Endodermal cell (in vitro differentiated cells): ENCODE results near the gene GCGR. TPM values are rescaled to one million over a fixed set of nuclear protein-coding genes. Genes with fewer than 3 reads are reported as not detected.
A peak's percentile ranks its signal among the peaks of the same experiment; 100 is the strongest.

Experiments
- DNase-seq: peaks from one replicate; pipeline ENCODE4 v3.0.0-alpha.2; 2017
- H3K27ac ChIP-seq: 2 replicates; pipeline ENCODE4 v1.5.1; 2013; ENCODE audit warnings: mild to moderate bottlenecking, low read depth, low read length, moderate library complexity
- H3K27me3 ChIP-seq: 2 replicates; pipeline ENCODE4 v1.6.1; 2013; ENCODE audit warnings: mild to moderate bottlenecking, low read length, moderate library complexity; ENCODE audit not compliant: insufficient read depth, control insufficient read depth, poor library complexity, severe bottlenecking
- H3K36me3 ChIP-seq: 2 replicates; pipeline ENCODE4 v1.7.0; 2013; ENCODE audit warnings: mild to moderate bottlenecking, low read length, moderate library complexity; ENCODE audit not compliant: control insufficient read depth, insufficient read depth
- H3K4me1 ChIP-seq: one replicate; pipeline ENCODE4 v1.7.0; 2013; ENCODE audit warnings: low read length; ENCODE audit not compliant: control insufficient read depth, insufficient read depth
- H3K4me3 ChIP-seq: 2 replicates; pipeline ENCODE4 v1.5.1; 2013; ENCODE audit warnings: mild to moderate bottlenecking, low read length, moderate library complexity
- H3K9ac ChIP-seq: 2 replicates; pipeline ENCODE4 v1.6.1; 2013; ENCODE audit warnings: mild to moderate bottlenecking, low read length, moderate library complexity; ENCODE audit not compliant: poor library complexity, severe bottlenecking; ENCODE audit errors: extremely low read depth
- H3K9me3 ChIP-seq: 2 replicates; pipeline ENCODE4 v1.6.1; 2013; ENCODE audit warnings: mild to moderate bottlenecking, low read length, moderate library complexity; ENCODE audit not compliant: control insufficient read depth
- H3K27ac Mint-ChIP-seq: 2 replicates; pipeline ENCODE4 v1.8.0; 2020; ENCODE audit warnings: mixed read lengths
- H3K27me3 Mint-ChIP-seq: 2 replicates; pipeline ENCODE4 v1.8.0; 2021; ENCODE audit warnings: mild to moderate bottlenecking, mixed read lengths; ENCODE audit not compliant: insufficient read depth
- H3K36me3 Mint-ChIP-seq: 2 replicates; pipeline ENCODE4 v1.8.0; 2020; ENCODE audit warnings: low read depth, mixed read lengths
- H3K4me1 Mint-ChIP-seq: 2 replicates; pipeline ENCODE4 v1.8.0; 2020; ENCODE audit warnings: mixed read lengths
- H3K4me3 Mint-ChIP-seq: 2 replicates; pipeline ENCODE4 v1.8.0; 2020; ENCODE audit warnings: mild to moderate bottlenecking, moderate library complexity, mixed read lengths
- H3K9me3 Mint-ChIP-seq: 2 replicates; pipeline ENCODE4 v1.8.0; 2020; ENCODE audit warnings: mild to moderate bottlenecking, mixed read lengths
- CTCF ChIP-seq: fragments of 200-600 bp; sonication (generic); conservative IDR thresholded peaks from 2 replicates; pipeline ENCODE4 v1.5.0; 2021; ENCODE audit warnings: antibody characterized with exemption, mild to moderate bottlenecking
- WGBS, 2 experiments: methylation state at CpG; one replicate each; pipeline versions ENCODE4 v1.1.5 to v1.1.7; 2013; ENCODE audit warnings: missing lambda C conversion rate in 2 of 2, mixed read lengths in 1 of 2; ENCODE audit not compliant: insufficient coverage in 1 of 2, insufficient read length in 1 of 2; 5-methylcytosine and 5-hydroxymethylcytosine counted together
- total RNA-seq, 2 donors: library from RNA; stranded (reverse); fragmentation: NEBNext Ultra II Directional in 1 of 2; extraction: Animal tissue kit (Norgen Biotek cat#: 25700) in 1 of 2; gene quantifications; 2 replicates in 1 of 2; 3 replicates in 1 of 2; pipeline ENCODE4 v1.2.1, GENCODE V29; 2021

GCGR gene
- total RNA-seq, 2 donors from 2014 or later = 4.0 TPM; not detected in 1

DNA sequence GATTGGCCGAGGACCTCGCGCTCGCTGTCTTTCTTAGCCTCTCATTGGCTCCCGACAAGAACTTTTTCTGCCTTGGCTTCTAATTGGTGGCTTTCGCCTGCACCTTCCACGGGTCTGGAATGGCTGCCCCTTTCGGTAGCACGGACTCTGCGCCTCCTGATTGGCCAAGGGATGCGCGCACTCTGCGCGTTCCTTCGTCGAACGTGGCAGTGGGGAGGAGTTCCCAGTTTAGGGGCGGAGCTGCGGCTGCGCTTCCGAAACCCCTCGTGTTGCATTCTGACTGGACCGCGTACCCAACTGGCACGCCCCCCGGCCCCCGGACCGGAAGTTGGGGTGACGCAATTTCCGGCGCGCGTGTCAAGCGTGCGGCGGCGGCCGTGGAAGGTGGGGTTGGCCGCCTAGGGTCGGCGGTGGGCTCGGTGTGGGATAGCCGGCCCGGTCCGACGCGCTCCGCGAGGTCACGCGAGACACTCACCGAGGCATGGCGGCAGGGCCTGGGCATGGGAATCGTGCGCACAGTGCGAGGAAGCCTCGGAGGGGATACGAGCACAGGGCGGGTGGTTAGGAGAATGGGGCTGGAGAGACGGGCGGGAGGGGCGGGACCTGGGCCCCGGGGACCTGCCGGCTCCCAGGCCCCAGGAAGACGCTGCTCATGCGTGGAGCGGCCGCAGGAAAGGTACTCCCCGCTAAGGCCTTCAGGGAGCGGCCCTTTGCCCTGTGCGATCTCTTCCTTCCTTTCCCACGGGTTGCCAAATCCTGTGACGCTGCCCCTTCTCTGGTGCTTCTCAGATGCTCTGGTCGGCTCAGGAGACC, 57.0 kb downstream of the GCGR start:
- Histone ChIP-seq H3K27ac (peak overlapping the region; percentile 69), H3K36me3 (peaks cover 65% of the 10 kb centered on the region), H3K4me1 (peaks cover 8% of the 10 kb centered on the region), H3K27me3 (no peaks in the 10 kb centered on the region), H3K9me3 (no peaks in the 10 kb centered on the region), H3K9ac (peak overlapping the region; percentile 95), H3K4me3 (peak overlapping the region; percentile 91)
- Mint-ChIP-seq H3K27me3 (no peaks in the 10 kb centered on the region), H3K27ac (peak overlapping the region; percentile 97), H3K9me3 (no peaks in the 10 kb centered on the region), H3K36me3 (peaks cover 48% of the 10 kb centered on the region), H3K4me1 (peaks cover 9% of the 10 kb centered on the region), H3K4me3 (peak overlapping the region; percentile 77)
- DNase-seq = peak; percentile 100
- TF ChIP-seq CTCF = no peak
- WGBS, 2 experiments = 0% methylated on average over 40 to 74 of the region's 74 CpGs

DNA sequence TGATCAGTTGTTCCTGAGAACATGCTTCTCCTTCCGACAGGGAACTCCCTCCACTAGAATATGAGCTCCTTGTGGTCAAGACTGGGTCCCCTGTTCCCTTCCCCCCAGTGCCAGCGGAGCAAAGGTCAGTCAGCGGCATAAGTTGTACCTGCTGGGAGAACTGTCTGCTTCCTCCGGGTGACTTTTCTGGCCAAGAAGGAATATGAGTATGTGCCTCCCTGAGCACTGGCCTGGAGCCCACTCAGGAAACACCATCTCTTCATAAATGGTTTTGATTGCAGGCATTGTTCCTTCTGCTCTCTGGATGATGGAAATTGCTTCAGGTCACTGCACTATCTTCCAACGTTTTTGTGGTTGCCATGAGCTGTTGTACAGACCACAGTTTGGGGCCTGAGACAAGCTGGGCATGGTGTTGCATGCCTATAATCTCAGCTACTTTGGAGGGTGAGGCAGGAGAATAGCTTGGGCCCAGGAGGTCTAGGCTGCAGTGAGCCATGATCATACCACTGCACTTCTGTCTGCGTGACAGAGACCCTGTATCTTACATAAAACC, 59.2 kb downstream of the GCGR start:
- no peaks in the 10 kb centered on the region for H3K27me3 Mint-ChIP-seq

More for the DNA sequence above, 59.2 kb downstream of the GCGR start:
- Histone ChIP-seq H3K4me3 (peak overlapping the region; percentile 32), H3K27me3 (no peaks in the 10 kb centered on the region), H3K27ac (no peak overlapping the region), H3K4me1 (peaks cover 8% of the 10 kb centered on the region), H3K36me3 (peaks cover 54% of the 10 kb centered on the region), H3K9me3 (no peaks in the 10 kb centered on the region), H3K9ac (no peak overlapping the region)
- Mint-ChIP-seq H3K36me3 (peaks cover 36% of the 10 kb centered on the region), H3K9me3 (no peaks in the 10 kb centered on the region), H3K4me3 (peak overlapping the region; percentile 39), H3K4me1 (peaks cover 9% of the 10 kb centered on the region), H3K27ac (peak overlapping the region; percentile 56)
- 89 to 95% methylated on average over 3 to 6 of the region's 6 CpGs for WGBS, 2 experiments
- TF ChIP-seq CTCF = no peak
- DNase-seq = no peak

Other genes starting within 250 kb of the GCGR start
- gene NPLOC4, start 167.0 kb upstream of the GCGR start, total RNA-seq = 100 to 1,000 TPM; 113 to 118 TPM
- gene TSPAN10, start 167.0 kb upstream of the GCGR start, total RNA-seq = 1 to 10 TPM; 1.3 to 1.8 TPM
- gene PDE6G, start 147.6 kb upstream of the GCGR start, total RNA-seq = 1 to 10 TPM; 3.2 to 4.3 TPM
- 10 to 100 TPM; 30.2 to 36.5 TPM for gene OXLD1, start 137.5 kb upstream of the GCGR start, total RNA-seq
- gene CCDC137, start 137.4 kb upstream of the GCGR start, total RNA-seq = 10 to 100 TPM; 35.8 to 44.2 TPM
- gene ARL16, start 120.4 kb upstream of the GCGR start, total RNA-seq = 10 to 100 TPM; 41.2 to 47.8 TPM
- gene HGS, start 120.1 kb upstream of the GCGR start, total RNA-seq = 100 to 1,000 TPM; 114 to 130 TPM
- 100 to 1,000 TPM in 1 of 2 donors, 10 to 100 TPM in 1; 99.4 to 105 TPM for gene MRPL12, start 100.8 kb upstream of the GCGR start, total RNA-seq
- 10 to 100 TPM; 24.8 to 37.6 TPM for gene SLC25A10, start 91.9 kb upstream of the GCGR start, total RNA-seq
- gene MCRIP1, start 29.1 kb downstream of the GCGR start, total RNA-seq = 100 to 1,000 TPM; 164 to 183 TPM
- gene PPP1R27, start 30.9 kb downstream of the GCGR start, total RNA-seq = not detected
- 100 to 1,000 TPM; 493 to 535 TPM for gene P4HB, start 56.4 kb downstream of the GCGR start, total RNA-seq
- gene ARHGDIA, start 67.2 kb downstream of the GCGR start, total RNA-seq = 100 to 1,000 TPM; 240 to 254 TPM
- gene ALYREF, start 87.4 kb downstream of the GCGR start, total RNA-seq = 100 to 1,000 TPM; 154 to 170 TPM
- gene ANAPC11, start 87.6 kb downstream of the GCGR start, total RNA-seq = 100 to 1,000 TPM; 161 to 195 TPM
- gene NPB, start 98.1 kb downstream of the GCGR start, total RNA-seq = 1 to 10 TPM; 3.3 to 3.7 TPM
- gene PCYT2, start 107.2 kb downstream of the GCGR start, total RNA-seq = 10 to 100 TPM; 66.8 to 70.9 TPM
- 10 to 100 TPM; 21.8 to 22.1 TPM for gene SIRT7, start 114.0 kb downstream of the GCGR start, total RNA-seq
- gene MAFG, start 123.6 kb downstream of the GCGR start, total RNA-seq = 10 to 100 TPM; 39.9 to 54.1 TPM
- 100 to 1,000 TPM; 104 to 107 TPM for gene PYCR1, start 133.2 kb downstream of the GCGR start, total RNA-seq
- gene MYADML2, start 143.1 kb downstream of the GCGR start, total RNA-seq = not detected
- 10 to 100 TPM; 12.5 to 26.3 TPM for gene NOTUM, start 157.0 kb downstream of the GCGR start, total RNA-seq
- 10 to 100 TPM; 50.8 to 65.4 TPM for gene ASPSCR1, start 173.5 kb downstream of the GCGR start, total RNA-seq
- gene CENPX, start 218.7 kb downstream of the GCGR start, total RNA-seq = 10 to 100 TPM; 80.0 to 85.0 TPM
- 10 to 100 TPM; 35.1 to 38.9 TPM for gene LRRC45, start 219.2 kb downstream of the GCGR start, total RNA-seq
- gene RAC3, start 227.5 kb downstream of the GCGR start, total RNA-seq = 10 to 100 TPM; 45.7 to 53.9 TPM
- gene DCXR, start 233.5 kb downstream of the GCGR start, total RNA-seq = 10 to 100 TPM; 73.8 to 83.6 TPM
- gene RFNG, start 247.7 kb downstream of the GCGR start, total RNA-seq = 10 to 100 TPM; 46.3 to 54.5 TPM
- 100 to 1,000 TPM; 152 to 153 TPM for gene GPS1, start 247.7 kb downstream of the GCGR start, total RNA-seq